Glomerular visceral epithelial cell (primary cell): Measurements from ENCODE around the gene CCM2.
A peak's percentile ranks its signal among the peaks of the same experiment; 100 is the strongest.

Source experiments
- DNase-seq: peaks from one replicate; pipeline ENCODE4 v3.0.0-alpha.2; 2016; ENCODE audit errors: extremely low spot score

The CCM2 gene

GRCh38 chr7:44969049-44969700 lies 30.8 kb upstream of the CCM2 start:
- DNase-seq, result no peak

GRCh38 chr7:44969701-44970522 lies 30.1 kb upstream of the CCM2 start:
- DNase-seq, result no peak

GRCh38 chr7:44970523-44971051 lies 29.4 kb upstream of the CCM2 start:
- no peak for DNase-seq

- DNase-seq, result no peak
These were observed 28.7 kb upstream of the CCM2 start for GRCh38 chr7:44971188-44971901.

- DNase-seq, result no peak
These were observed 28.0 kb upstream of the CCM2 start for GRCh38 chr7:44971902-44972441.

GRCh38 chr7:44972562-44972961 lies 27.4 kb upstream of the CCM2 start:
- no peak for DNase-seq

- peak; percentile 31 for DNase-seq
These were observed 26.2 kb upstream of the CCM2 start for GRCh38 chr7:44973610-44974401.

- DNase-seq, result no peak
These were observed 25.5 kb upstream of the CCM2 start for GRCh38 chr7:44974549-44974948.

GRCh38 chr7:44975331-44976039 lies 24.5 kb upstream of the CCM2 start:
- no peak for DNase-seq

- no peak for DNase-seq
These were observed 23.8 kb upstream of the CCM2 start for GRCh38 chr7:44976040-44976745.

- DNase-seq, result no peak
These were observed 23.2 kb upstream of the CCM2 start for GRCh38 chr7:44976746-44977196.

GRCh38 chr7:44977304-44977958 lies 22.6 kb upstream of the CCM2 start:
- no peak for DNase-seq

GRCh38 chr7:44977959-44978335 lies 22.1 kb upstream of the CCM2 start:
- no peak for DNase-seq

- DNase-seq, result no peak
These were observed 21.3 kb upstream of the CCM2 start, which contains the start of gene MYO1G for GRCh38 chr7:44978511-44979366. Gene MYO1G, minus strand, starts transcription at chr7:44979015. Its CDS starts 54 bp downstream, at chr7:44978961.

GRCh38 chr7:44979481-44980392 lies 20.3 kb upstream of the CCM2 start:
- no peak for DNase-seq

- no peak for DNase-seq
These were observed 19.5 kb upstream of the CCM2 start for GRCh38 chr7:44980393-44981034.
